Esophagus (tissue), 2 donors: ENCODE results near the gene CLIP2. TPM values are rescaled to one million over a fixed set of nuclear protein-coding genes. Genes with fewer than 3 reads are reported as not detected.
A peak's percentile ranks its signal among the peaks of the same experiment; 100 is the strongest.

Experiments
- H3K27ac ChIP-seq, 2 donors: one replicate each; pipeline ENCODE4 v1.5.1; 2013; ENCODE audit warnings: low read depth in 2 of 2, mild to moderate bottlenecking in 2 of 2, inconsistent platforms in 1 of 2, low read length in 1 of 2, moderate library complexity in 1 of 2
- H3K27me3 ChIP-seq, 2 donors: one replicate each; pipeline ENCODE4 v1.6.1; 2013; ENCODE audit warnings: low read length in 2 of 2, control low read depth in 1 of 2, mild to moderate bottlenecking in 1 of 2; ENCODE audit not compliant: insufficient read depth in 2 of 2, control insufficient read depth in 1 of 2
- H3K36me3 ChIP-seq, 2 donors: one replicate each; pipeline ENCODE4 v1.6.1; 2013; ENCODE audit warnings: low read length in 1 of 2; ENCODE audit not compliant: control insufficient read depth in 2 of 2, insufficient read depth in 2 of 2
- H3K4me1 ChIP-seq, 2 donors: one replicate each; pipeline ENCODE4 v1.6.1; 2013; ENCODE audit warnings: low read length in 1 of 2; ENCODE audit not compliant: control insufficient read depth in 2 of 2, insufficient read depth in 2 of 2
- H3K4me3 ChIP-seq, 2 donors: one replicate each; pipeline ENCODE4 v1.5.1; 2013; ENCODE audit warnings: low read length in 2 of 2, mild to moderate bottlenecking in 2 of 2, low read depth in 1 of 2, moderate library complexity in 1 of 2
- H3K9me3 ChIP-seq, 2 donors: one replicate each; pipeline ENCODE4 v1.6.1; 2013; ENCODE audit warnings: mild to moderate bottlenecking in 2 of 2, low read depth in 1 of 2, low read length in 1 of 2, moderate library complexity in 1 of 2; ENCODE audit not compliant: control insufficient read depth in 2 of 2, insufficient read depth in 1 of 2
- WGBS, 2 donors: extraction: QIAGEN DNeasy Blood & Tissue Kit; methylation state at CpG; one replicate each; pipeline ENCODE4 v1.1.7; 2013; 5-methylcytosine and 5-hydroxymethylcytosine counted together
- polyA plus RNA-seq, 2 donors: library from polyadenylated mRNA; stranded (reverse); fragments of 200-250 nt; gene quantifications; one replicate each; pipeline ENCODE4 v1.2.3, GENCODE V29; 2013
- donor health status: healthy with polysubstance abuse.
- donor health status: Bipolar disorder and iron deficiency.

Gene CLIP2
- polyA plus RNA-seq, 2 donors, result 5.5 to 6.3 TPM

- Histone ChIP-seq H3K27ac (peak overlapping the region in 1 of 2 donors; percentile 63), H3K4me3 (no peak overlapping the region), H3K9me3 (no peaks in the 10 kb centered on the region), H3K27me3 (no peaks in the 10 kb centered on the region), H3K4me1 (peaks cover 0 to 17% of the 10 kb centered on the region in 2 donors), H3K36me3 (no peaks in the 10 kb centered on the region)
- 59 to 63% methylated on average over 4 of the region's 4 CpGs for WGBS, 2 donors
These were observed 4.3 kb downstream of the CLIP2 start for GRCh38 chr7:74293577-74293908.

DNA sequence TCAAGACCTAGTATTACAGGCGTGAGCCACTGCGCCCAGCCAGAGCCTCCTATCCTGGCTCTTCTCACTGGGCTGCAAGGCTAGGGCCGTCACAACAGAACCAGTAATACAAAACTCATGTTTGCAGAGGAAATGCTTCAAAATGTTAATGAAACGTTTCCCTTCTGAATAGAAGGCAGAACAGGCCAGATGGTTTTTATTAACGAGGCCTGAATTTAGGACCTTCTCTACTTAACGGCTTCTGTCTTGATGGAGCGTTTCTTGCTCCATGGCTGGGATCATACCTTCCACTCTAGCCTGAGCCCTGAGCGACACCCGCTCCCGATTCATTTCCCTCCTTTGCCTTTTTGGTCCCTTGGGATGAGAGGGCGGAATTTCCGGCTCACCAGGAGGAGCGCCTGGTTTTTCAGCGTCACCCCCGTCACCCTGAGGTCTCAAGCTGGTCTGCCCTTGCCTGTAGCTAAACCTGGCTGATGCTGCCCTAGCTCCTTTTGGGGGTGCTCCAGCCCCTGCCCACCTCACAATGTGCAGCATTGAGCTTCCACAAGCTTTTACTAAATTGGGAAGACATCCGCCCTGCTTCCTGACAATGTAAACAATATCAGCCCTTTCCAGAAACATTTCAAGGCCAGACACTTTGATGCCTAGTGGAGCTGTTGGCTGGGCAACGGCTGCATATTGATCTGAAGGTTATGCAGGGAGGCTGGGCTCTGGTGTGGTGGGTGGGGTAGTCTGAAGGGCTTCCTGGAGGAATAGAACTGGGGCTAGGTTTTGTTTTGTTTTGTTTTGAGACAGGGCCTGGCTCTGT, 5.2 kb downstream of the CLIP2 start:
- Histone ChIP-seq H3K4me1 (peaks cover 0 to 11% of the 10 kb centered on the region in 2 donors), H3K27me3 (no peaks in the 10 kb centered on the region), H3K27ac (peak overlapping the region in 1 of 2 donors; percentile 33), H3K9me3 (no peaks in the 10 kb centered on the region), H3K4me3 (no peak overlapping the region), H3K36me3 (no peaks in the 10 kb centered on the region)
- WGBS, 2 donors, result 42 to 50% methylated on average over 17 of the region's 17 CpGs

DNA sequence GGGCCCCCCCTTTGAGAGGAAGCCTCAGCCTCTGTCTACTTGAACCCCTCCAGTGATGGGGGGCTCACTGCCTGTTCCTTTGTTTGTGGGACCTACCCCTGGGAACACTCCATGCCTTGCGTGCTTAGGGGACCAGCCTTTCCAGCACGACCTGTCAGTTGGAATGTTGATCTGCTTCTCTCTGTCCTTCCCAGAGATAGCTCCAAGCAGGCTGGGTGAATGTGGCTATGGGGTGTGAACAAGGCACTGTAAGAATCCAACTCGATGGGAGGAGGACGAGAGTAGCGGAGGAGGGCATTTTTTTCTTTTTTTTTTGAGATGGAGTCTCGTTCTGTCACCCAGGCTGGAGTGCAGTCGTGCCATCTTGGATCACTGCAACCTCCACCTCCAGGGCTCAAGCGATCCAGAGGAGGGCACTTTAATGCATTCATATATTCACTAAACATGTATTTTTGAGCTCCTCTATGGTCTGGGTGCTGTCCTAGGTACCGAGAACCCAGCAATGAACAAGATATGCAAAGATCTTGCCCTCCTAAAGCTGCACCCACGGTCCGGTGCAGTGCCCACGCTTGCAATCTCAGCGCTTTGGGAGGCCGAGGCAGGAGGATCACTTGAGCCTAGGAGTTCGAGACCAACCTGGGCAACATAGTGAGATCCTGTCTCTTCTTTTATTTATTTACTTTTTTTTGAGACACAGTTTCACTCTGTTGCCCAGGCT, 8.5 kb downstream of the CLIP2 start:
- H3K9me3 ChIP-seq, result no peaks in the 10 kb centered on the region
- peaks cover 0 to 3% of the 10 kb centered on the region in 2 donors for H3K4me1 ChIP-seq
- no peak overlapping the region for H3K4me3 ChIP-seq
- no peaks in the 10 kb centered on the region for H3K27me3 ChIP-seq
- H3K27ac ChIP-seq, result no peak overlapping the region
- no peaks in the 10 kb centered on the region for H3K36me3 ChIP-seq
- WGBS, 2 donors, result 87 to 89% methylated on average over 15 of the region's 15 CpGs

DNA sequence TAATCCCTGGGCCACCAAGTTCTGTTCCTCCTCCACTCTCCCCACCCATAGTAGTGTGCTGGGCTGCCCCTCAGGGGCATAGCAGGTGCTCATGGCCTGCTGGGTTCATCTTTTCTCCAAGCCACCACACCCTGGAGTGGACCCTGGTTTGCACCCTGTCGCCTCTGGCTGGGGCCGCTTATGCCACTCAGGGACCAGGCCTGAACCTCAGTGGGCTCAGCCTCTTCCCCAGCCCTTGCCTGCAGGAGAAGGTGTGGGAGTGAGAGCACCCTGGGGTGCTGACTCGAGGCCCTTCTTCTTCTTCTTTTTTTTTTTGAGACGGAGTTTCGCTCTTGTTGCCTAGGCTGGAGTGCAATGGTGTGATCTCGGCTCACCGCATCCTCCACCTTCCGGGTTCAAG, 10.2 kb downstream of the CLIP2 start:
- Histone ChIP-seq H3K36me3 (no peaks in the 10 kb centered on the region), H3K9me3 (no peaks in the 10 kb centered on the region), H3K27me3 (no peaks in the 10 kb centered on the region), H3K27ac (no peak overlapping the region), H3K4me1 (peaks cover 3 to 7% of the 10 kb centered on the region in 2 donors), H3K4me3 (no peak overlapping the region)
- 93 to 98% methylated on average over 8 of the region's 8 CpGs for WGBS, 2 donors

- H3K27ac ChIP-seq, result no peak overlapping the region
- H3K27me3 ChIP-seq, result no peaks in the 10 kb centered on the region
- H3K9me3 ChIP-seq, result no peaks in the 10 kb centered on the region
- H3K4me3 ChIP-seq, result no peak overlapping the region
- H3K4me1 ChIP-seq, result peaks cover 3 to 7% of the 10 kb centered on the region in 2 donors
- 78 to 85% methylated on average over 4 of the region's 4 CpGs for WGBS, 2 donors
- no peaks in the 10 kb centered on the region for H3K36me3 ChIP-seq
These were observed 11.7 kb downstream of the CLIP2 start for GRCh38 chr7:74300926-74301325.

DNA sequence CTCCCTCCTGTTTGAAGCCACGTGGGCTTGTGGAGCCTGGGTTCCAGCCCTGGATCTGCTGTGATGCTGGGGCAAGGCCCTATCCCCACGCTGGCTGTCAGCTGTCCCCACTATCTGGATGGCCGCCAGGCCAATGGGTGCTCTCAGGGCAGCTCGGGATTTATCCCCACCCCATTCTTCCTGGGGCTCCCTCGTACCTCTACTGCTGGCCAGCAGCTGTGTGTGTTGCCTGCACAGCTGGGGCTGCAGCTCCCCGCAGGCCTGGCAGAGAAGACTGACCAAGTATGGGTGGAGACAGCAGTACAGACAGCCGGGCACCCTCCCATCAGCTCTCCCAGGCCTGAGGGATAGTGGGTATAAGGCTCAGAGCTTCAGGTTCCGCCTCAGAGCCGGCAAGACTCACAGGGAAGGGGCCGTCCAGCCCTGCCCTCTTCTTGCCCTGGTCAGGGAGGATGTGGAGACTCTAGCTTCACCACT, 13.6 kb downstream of the CLIP2 start:
- Histone ChIP-seq H3K4me3 (no peak overlapping the region), H3K27ac (no peak overlapping the region), H3K36me3 (no peaks in the 10 kb centered on the region), H3K27me3 (no peaks in the 10 kb centered on the region), H3K9me3 (no peaks in the 10 kb centered on the region), H3K4me1 (peaks cover 9 to 20% of the 10 kb centered on the region in 2 donors)
- WGBS, 2 donors, result 34 to 41% methylated on average over 10 of the region's 10 CpGs

- Histone ChIP-seq H3K9me3 (no peaks in the 10 kb centered on the region), H3K36me3 (no peaks in the 10 kb centered on the region), H3K4me3 (no peak overlapping the region), H3K4me1 (peaks cover 9 to 20% of the 10 kb centered on the region in 2 donors), H3K27ac (no peak overlapping the region), H3K27me3 (no peaks in the 10 kb centered on the region)
- 94 to 97% methylated on average over 2 of the region's 2 CpGs for WGBS, 2 donors
These were observed 15.3 kb downstream of the CLIP2 start for GRCh38 chr7:74304550-74304949.

- Histone ChIP-seq H3K27ac (no peak overlapping the region), H3K9me3 (no peaks in the 10 kb centered on the region), H3K36me3 (no peaks in the 10 kb centered on the region), H3K4me3 (no peak overlapping the region), H3K27me3 (no peaks in the 10 kb centered on the region), H3K4me1 (peaks cover 9 to 20% of the 10 kb centered on the region in 2 donors)
- 24 to 34% methylated on average over 27 of the region's 27 CpGs for WGBS, 2 donors
These were observed 17.0 kb downstream of the CLIP2 start for GRCh38 chr7:74306004-74306729.

GRCh38 chr7:74306730-74307469, 17.7 kb downstream of the CLIP2 start:
- Histone ChIP-seq H3K36me3 (no peaks in the 10 kb centered on the region), H3K27me3 (no peaks in the 10 kb centered on the region), H3K9me3 (no peaks in the 10 kb centered on the region), H3K27ac (peak overlapping the region in 1 of 2 donors; percentile 16), H3K4me3 (no peak overlapping the region), H3K4me1 (peaks cover 9 to 20% of the 10 kb centered on the region in 2 donors)
- WGBS, 2 donors, result 9 to 27% methylated on average over 20 of the region's 20 CpGs
